GM21526 (cell line): Measurements from ENCODE around the gene TP53BP2.

Source experiments
- ATAC-seq: cut with Tn5 transposase; IDR thresholded peaks from one replicate; pipeline ENCODE4 v1.9.1; 2021; ENCODE audit warnings: moderate library complexity; ENCODE audit not compliant: unreplicated experiment, low FRiP score

TP53BP2 gene

GRCh38 chr1:223802032-223802431, 43.7 kb downstream of the TP53BP2 start:
- no peak for ATAC-seq

- no peak for ATAC-seq
These were observed 49.5 kb downstream of the TP53BP2 start for GRCh38 chr1:223796210-223796609.

GRCh38 chr1:223794136-223794880, 51.4 kb downstream of the TP53BP2 start:
- no peak for ATAC-seq

- ATAC-seq, result no peak
These were observed 52.0 kb downstream of the TP53BP2 start for GRCh38 chr1:223793716-223794115.

GRCh38 chr1:223792046-223792445, 53.7 kb downstream of the TP53BP2 start:
- ATAC-seq, result no peak

GRCh38 chr1:223788746-223789415, 56.9 kb downstream of the TP53BP2 start:
- ATAC-seq, result no peak

- no peak for ATAC-seq
These were observed 59.9 kb downstream of the TP53BP2 start for GRCh38 chr1:223785808-223786207.

- no peak for ATAC-seq
These were observed 61.2 kb downstream of the TP53BP2 start for GRCh38 chr1:223784541-223784940.

- no peak for ATAC-seq
These were observed 62.1 kb downstream of the TP53BP2 start for GRCh38 chr1:223783676-223784075.

GRCh38 chr1:223780949-223781348, 64.8 kb downstream of the TP53BP2 start:
- no peak for ATAC-seq

GRCh38 chr1:223780318-223780717, 65.4 kb downstream of the TP53BP2 start:
- ATAC-seq, result no peak

- ATAC-seq, result no peak
These were observed 68.8 kb downstream of the TP53BP2 start for GRCh38 chr1:223776826-223777454.

- no peak for ATAC-seq
These were observed 69.5 kb downstream of the TP53BP2 start for GRCh38 chr1:223776075-223776814.

GRCh38 chr1:223775711-223776074, 70.1 kb downstream of the TP53BP2 start:
- ATAC-seq, result no peak

GRCh38 chr1:223775054-223775453, 70.7 kb downstream of the TP53BP2 start:
- ATAC-seq, result no peak

GRCh38 chr1:223774134-223774814, 71.5 kb downstream of the TP53BP2 start:
- no peak for ATAC-seq

GRCh38 chr1:223772771-223773160, 73.0 kb downstream of the TP53BP2 start:
- ATAC-seq, result no peak

GRCh38 chr1:223771814-223772770, 73.7 kb downstream of the TP53BP2 start:
- ATAC-seq, result no peak

- no peak for ATAC-seq
These were observed 74.3 kb downstream of the TP53BP2 start for GRCh38 chr1:223771469-223771813.
